Cardiac fibroblast (primary cell): Measurements from ENCODE around the gene DUS1L.

ENCODE experiments used
- DNase-seq, 2 donors: peaks; one replicate each; pipeline versions ENCODE4 v3.0.0 to v3.0.0-alpha.2; 2010; ENCODE audit warnings: low read depth in 2 of 2
- H3K4me3 ChIP-seq, 2 donors: replicated peaks in 1 of 2; 1 replicate in 1 of 2; 2 replicates in 1 of 2; pipeline ENCODE4 v1.5.1; 2011; ENCODE audit warnings: low read depth in 2 of 2, low read length in 2 of 2, mild to moderate bottlenecking in 2 of 2, moderate library complexity in 1 of 2
- CTCF ChIP-seq: IDR thresholded peaks from one replicate; pipeline ENCODE4 v1.5.1; 2011; ENCODE audit warnings: low read depth, mild to moderate bottlenecking, low read length, inconsistent platforms

DUS1L gene

GRCh38 chr17:82062984-82063368 lies 2.6 kb downstream of the DUS1L start:
- DNase-seq, result no peak
- no peak overlapping the region for H3K4me3 ChIP-seq
- TF ChIP-seq CTCF, result no peak

- no peak for TF ChIP-seq CTCF
- no peak overlapping the region for H3K4me3 ChIP-seq
- no peak for DNase-seq
Measured at GRCh38 chr17:82062076-82062983, 3.3 kb downstream of the DUS1L start.

GRCh38 chr17:82061047-82061925 lies 4.3 kb downstream of the DUS1L start:
- DNase-seq, result no peak
- no peak overlapping the region for H3K4me3 ChIP-seq
- TF ChIP-seq CTCF, result no peak

- no peak for DNase-seq
- TF ChIP-seq CTCF, result no peak
- no peak overlapping the region for H3K4me3 ChIP-seq
Measured at GRCh38 chr17:82060614-82061013, 5.0 kb downstream of the DUS1L start.

- no peak overlapping the region for H3K4me3 ChIP-seq
- no peak for TF ChIP-seq CTCF
Measured at GRCh38 chr17:82060001-82060380, 5.6 kb downstream of the DUS1L start.

GRCh38 chr17:82059272-82060000 lies 6.2 kb downstream of the DUS1L start:
- DNase-seq, result no peak
- no peak for TF ChIP-seq CTCF
- no peak overlapping the region for H3K4me3 ChIP-seq

More at GRCh38 chr17:82060001-82060380, 5.6 kb downstream of the DUS1L start:
- no peak for DNase-seq
